CD14-positive monocyte (primary cell): ENCODE measurements around the gene RPS6KA2. TPM values are rescaled to one million over a fixed set of nuclear protein-coding genes. Genes with fewer than 3 reads are reported as not detected.

ENCODE experiments used
- DNase-seq, 3 donors: peaks; one replicate each; pipeline ENCODE4 v3.0.0-alpha.2; 2011 to 2022
- H2AFZ ChIP-seq: 2 replicates; pipeline ENCODE4 v1.6.0; 2012; ENCODE audit warnings: mild to moderate bottlenecking, low read depth, low read length, inconsistent platforms; ENCODE audit not compliant: insufficient read depth, poor library complexity, severe bottlenecking
- H3K27ac ChIP-seq, 2 donors: 1 replicate in 1 of 2; 2 replicates in 1 of 2; pipeline ENCODE4 v1.5.1; 2012 to 2013; ENCODE audit warnings: low read length in 2 of 2, control low read depth in 1 of 2, inconsistent platforms in 1 of 2, low read depth in 1 of 2, mild to moderate bottlenecking in 1 of 2
- H3K27me3 ChIP-seq, 2 donors: one replicate each; pipeline versions ENCODE4 v1.6.0 to v1.6.1; 2011 to 2013; ENCODE audit warnings: low read length in 2 of 2; ENCODE audit not compliant: control insufficient read depth in 2 of 2, insufficient read depth in 2 of 2
- H3K36me3 ChIP-seq, 2 donors: replicated peaks in 1 of 2; 1 replicate in 1 of 2; 2 replicates in 1 of 2; pipeline versions ENCODE4 v1.5.1 to v1.6.1; 2012 to 2013; ENCODE audit warnings: low read length in 2 of 2, control low read depth in 1 of 2, inconsistent platforms in 1 of 2, mild to moderate bottlenecking in 1 of 2; ENCODE audit not compliant: insufficient read depth in 2 of 2, control insufficient read depth in 1 of 2
- H3K4me1 ChIP-seq, 2 donors: 1 replicate in 1 of 2; 2 replicates in 1 of 2; pipeline versions ENCODE4 v1.5.1 to v1.6.1; 2012 to 2013; ENCODE audit warnings: low read length in 2 of 2, control low read depth in 1 of 2, inconsistent platforms in 1 of 2, mild to moderate bottlenecking in 1 of 2, moderate library complexity in 1 of 2; ENCODE audit not compliant: insufficient read depth in 2 of 2, control insufficient read depth in 1 of 2
- H3K4me2 ChIP-seq: replicated peaks from 2 replicates; pipeline ENCODE3; 2012; ENCODE audit warnings: low read length, moderate library complexity, mild to moderate bottlenecking; ENCODE audit not compliant: poor library complexity, severe bottlenecking; ENCODE audit errors: extremely low read depth
- H3K4me3 ChIP-seq, 3 experiments: fragments of 200-600 bp in 1 of 3; sonication (generic) in 1 of 3; replicated peaks in 1 of 3; 1 replicate in 2 of 3; 2 replicates in 1 of 3; pipeline ENCODE4 v1.5.1; 2011 to 2013; ENCODE audit warnings: low read length in 3 of 3, mild to moderate bottlenecking in 3 of 3, control low read depth in 2 of 3, low read depth in 2 of 3, inconsistent platforms in 1 of 3, moderate library complexity in 1 of 3
- H3K79me2 ChIP-seq: 2 replicates; pipeline ENCODE4 v1.6.0; 2012; ENCODE audit warnings: mild to moderate bottlenecking, control low read depth, inconsistent platforms, low read length, moderate library complexity; ENCODE audit not compliant: insufficient read depth
- H3K9ac ChIP-seq: 2 replicates; pipeline ENCODE4 v1.6.0; 2017; ENCODE audit warnings: low read length, mild to moderate bottlenecking; ENCODE audit not compliant: insufficient read depth, poor library complexity, severe bottlenecking
- H3K9me3 ChIP-seq, 2 donors: replicated peaks in 1 of 2; 1 replicate in 1 of 2; 2 replicates in 1 of 2; pipeline versions ENCODE4 v1.5.1 to v1.6.1; 2012 to 2013; ENCODE audit warnings: low read length in 2 of 2, control low read depth in 1 of 2; ENCODE audit not compliant: control insufficient read depth in 1 of 2, insufficient read depth in 1 of 2
- H4K20me1 ChIP-seq: 2 replicates; pipeline ENCODE4 v1.6.0; 2012; ENCODE audit warnings: mild to moderate bottlenecking, low read length, control low read depth, moderate library complexity; ENCODE audit not compliant: insufficient read depth
- H3K27ac Mint-ChIP-seq, 7 donors: one replicate each; pipeline ENCODE4 v1.8.0; 2020; ENCODE audit warnings: mild to moderate bottlenecking in 7 of 7, mixed read lengths in 7 of 7, moderate library complexity in 6 of 7, inconsistent platforms in 2 of 7
- H3K27me3 Mint-ChIP-seq, 3 donors: one replicate each; pipeline ENCODE4 v1.8.0; 2021 to 2022; ENCODE audit warnings: low read depth in 3 of 3, mild to moderate bottlenecking in 3 of 3, mixed read lengths in 3 of 3, moderate library complexity in 3 of 3, inconsistent platforms in 1 of 3
- H3K36me3 Mint-ChIP-seq, 2 donors: one replicate each; pipeline ENCODE4 v1.8.0; 2020; ENCODE audit warnings: mixed read lengths in 2 of 2, inconsistent platforms in 1 of 2, mild to moderate bottlenecking in 1 of 2
- H3K4me1 Mint-ChIP-seq: one replicate; pipeline ENCODE4 v1.8.0; 2020; ENCODE audit warnings: mild to moderate bottlenecking, mixed read lengths
- H3K4me3 Mint-ChIP-seq, 2 donors: one replicate each; pipeline ENCODE4 v1.8.0; 2020; ENCODE audit warnings: mild to moderate bottlenecking in 2 of 2, mixed read lengths in 2 of 2, moderate library complexity in 1 of 2
- H3K9me3 Mint-ChIP-seq, 7 donors: one replicate each; pipeline ENCODE4 v1.8.0; 2020 to 2022; ENCODE audit warnings: mixed read lengths in 7 of 7, mild to moderate bottlenecking in 6 of 7, moderate library complexity in 6 of 7, inconsistent platforms in 2 of 7
- CTCF ChIP-seq: fragments of 200-600 bp; IDR thresholded peaks from one replicate; pipeline ENCODE4 v1.8.0; 2022; ENCODE audit warnings: antibody characterized with exemption, mild to moderate bottlenecking
- WGBS: methylation state at CpG from one replicate; pipeline ENCODE4 v1.1.5; 2013; ENCODE audit warnings: missing lambda C conversion rate; ENCODE audit not compliant: insufficient coverage; 5-methylcytosine and 5-hydroxymethylcytosine counted together
- intact Hi-C, 2 donors: fragments of 100-400 bp; cut with micrococcal nuclease; formaldehyde crosslinking; loops; one replicate each; pipeline versions ENCODE4 v1.15.0 to v1.15.1; 2023
- polyA plus RNA-seq, 3 donors: library from polyadenylated mRNA; depleted of rRNA in 1 of 3; unstranded in 2 of 3; stranded (reverse) in 1 of 3; fragments of 300-500 nt in 2 of 3; fragments of >200 nt in 1 of 3; fragmentation: Illumina TruSeq in 2 of 3; gene quantifications; 1 replicate in 2 of 3; 2 replicates in 1 of 3; pipeline ENCODE4 v1.2.3, GENCODE V29; 2012 to 2021

The RPS6KA2 gene
- polyA plus RNA-seq, 3 donors = 1.4 to 3.1 (median 1.9) TPM

GRCh38 chr6:166533205-166533824 is 93.7 kb downstream of the RPS6KA2 start:
- Histone ChIP-seq H3K4me1 (no peaks in the 10 kb centered on the region), H3K9me3 (no peaks in the 10 kb centered on the region), H3K27me3 (no peaks in the 10 kb centered on the region), H4K20me1 (no peaks in the 10 kb centered on the region), H3K36me3 (no peaks in the 10 kb centered on the region), H3K79me2 (no peaks in the 10 kb centered on the region), H3K27ac (no peak overlapping the region), H3K4me3 (no peak overlapping the region), H2AFZ (no peak overlapping the region), H3K4me2 (no peak overlapping the region), H3K9ac (no peak overlapping the region)
- Mint-ChIP-seq H3K4me1 (no peaks in the 10 kb centered on the region), H3K36me3 (peaks cover 0 to 5% of the 10 kb centered on the region in 2 donors), H3K27me3 (peaks cover 0 to 4% (median 3%) of the 10 kb centered on the region in 3 donors), H3K9me3 (peaks cover 0 to 2% (median 0%) of the 10 kb centered on the region in 7 donors), H3K4me3 (no peak overlapping the region), H3K27ac (no peak overlapping the region)
- intact Hi-C loops = no loop called here
- TF ChIP-seq CTCF = no peak
- DNase-seq = no peak
- 92% methylated on average over 11 of the region's 15 CpGs for WGBS

GRCh38 chr6:166532302-166532701 is 94.7 kb downstream of the RPS6KA2 start:
- peaks cover 0 to 2% (median 0%) of the 10 kb centered on the region in 7 donors for H3K9me3 Mint-ChIP-seq
- no peaks in the 10 kb centered on the region for H3K4me1 Mint-ChIP-seq
- H3K79me2 ChIP-seq = no peaks in the 10 kb centered on the region
- no peak overlapping the region for H3K9ac ChIP-seq
- no peaks in the 10 kb centered on the region for H3K36me3 ChIP-seq
- no peak overlapping the region for H3K4me2 ChIP-seq
- no peak overlapping the region for H2AFZ ChIP-seq
- peaks cover 0 to 3% (median 3%) of the 10 kb centered on the region in 3 donors for H3K27me3 Mint-ChIP-seq
- peaks cover 0 to 5% of the 10 kb centered on the region in 2 donors for H3K36me3 Mint-ChIP-seq
- H3K4me1 ChIP-seq = no peaks in the 10 kb centered on the region
- H3K27ac Mint-ChIP-seq = no peak overlapping the region
- H3K27ac ChIP-seq = no peak overlapping the region
- 93% methylated on average over 10 of the region's 12 CpGs for WGBS
- no peak for DNase-seq
- H4K20me1 ChIP-seq = no peaks in the 10 kb centered on the region
- H3K9me3 ChIP-seq = no peaks in the 10 kb centered on the region
- no peak overlapping the region for H3K4me3 Mint-ChIP-seq
- intact Hi-C loops = no loop called here
- H3K4me3 ChIP-seq = no peak overlapping the region
- no peak for TF ChIP-seq CTCF
- H3K27me3 ChIP-seq = no peaks in the 10 kb centered on the region
